Prostate gland (tissue), 2 donors: ENCODE data around the gene OGN. TPM values are rescaled to one million over a fixed set of nuclear protein-coding genes. Genes with fewer than 3 reads are reported as not detected.

Experiments
- DNase-seq: peaks from one replicate; pipeline ENCODE4 v3.0.0-alpha.2; 2019; ENCODE audit warnings: low spot score
- H3K27ac ChIP-seq, 2 donors: fragments of 200-600 bp; sonication (generic); 2 replicates each; pipeline ENCODE4 v1.5.1; 2017 to 2019
- H3K27me3 ChIP-seq: fragments of 200-600 bp; sonication (generic); replicated peaks from 2 replicates; pipeline ENCODE4 v1.5.1; 2019; ENCODE audit not compliant: insufficient read depth
- H3K36me3 ChIP-seq, 2 donors: fragments of 200-600 bp; sonication (generic); 1 replicate in 1 of 2; 2 replicates in 1 of 2; pipeline versions ENCODE4 v1.5.1 to v1.8.1; 2017 to 2019
- H3K4me1 ChIP-seq: fragments of 200-600 bp; sonication (generic); replicated peaks from 2 replicates; pipeline ENCODE4 v1.5.1; 2019
- H3K4me3 ChIP-seq, 2 donors: fragments of 200-600 bp; sonication (generic); 2 replicates each; pipeline ENCODE4 v1.5.1; 2017 to 2019
- H3K9me3 ChIP-seq: fragments of 200-600 bp; sonication (generic); 2 replicates; pipeline ENCODE4 v1.5.1; 2017
- POLR2A ChIP-seq: fragments of 450-650 bp; IDR thresholded peaks from one replicate; pipeline ENCODE4 v1.6.1; 2016; ENCODE audit warnings: antibody characterized with exemption, mild to moderate bottlenecking
- POLR2AphosphoS5 ChIP-seq: sonication (generic); formaldehyde crosslinking; IDR thresholded peaks from one replicate; pipeline ENCODE4 v1.6.1; 2017; ENCODE audit warnings: antibody characterized with exemption
- WGBS: methylation state at CpG from one replicate; pipeline ENCODE4 v1.1.5; 2018; 5-methylcytosine and 5-hydroxymethylcytosine counted together
- intact Hi-C: fragments of 100-400 bp; cut with DNase I; formaldehyde crosslinking; loops from one replicate; pipeline ENCODE4 v1.14.2; 2022
- total RNA-seq, 2 donors: library from RNA; depleted of rRNA; stranded (reverse); fragments of >200 nt; gene quantifications; one replicate each; pipeline ENCODE4 v1.1.0, GENCODE V29; 2016
- TF ChIP-seq, protein P1 (sequence below), 4 experiments: fragments of 200-600 bp in 2 of 4; fragments of 450-650 bp in 2 of 4; sonication (generic) in 2 of 4; IDR thresholded peaks; 1 replicate in 3 of 4; 2 replicates in 1 of 4; pipeline ENCODE4 v1.5.1; 2016 to 2019; ENCODE audit warnings: antibody characterized with exemption in 4 of 4, mild to moderate bottlenecking in 2 of 4, moderate library complexity in 2 of 4

The OGN gene
- total RNA-seq, 2 donors from 2014 or later: 6.9 to 24.4 TPM

DNA sequence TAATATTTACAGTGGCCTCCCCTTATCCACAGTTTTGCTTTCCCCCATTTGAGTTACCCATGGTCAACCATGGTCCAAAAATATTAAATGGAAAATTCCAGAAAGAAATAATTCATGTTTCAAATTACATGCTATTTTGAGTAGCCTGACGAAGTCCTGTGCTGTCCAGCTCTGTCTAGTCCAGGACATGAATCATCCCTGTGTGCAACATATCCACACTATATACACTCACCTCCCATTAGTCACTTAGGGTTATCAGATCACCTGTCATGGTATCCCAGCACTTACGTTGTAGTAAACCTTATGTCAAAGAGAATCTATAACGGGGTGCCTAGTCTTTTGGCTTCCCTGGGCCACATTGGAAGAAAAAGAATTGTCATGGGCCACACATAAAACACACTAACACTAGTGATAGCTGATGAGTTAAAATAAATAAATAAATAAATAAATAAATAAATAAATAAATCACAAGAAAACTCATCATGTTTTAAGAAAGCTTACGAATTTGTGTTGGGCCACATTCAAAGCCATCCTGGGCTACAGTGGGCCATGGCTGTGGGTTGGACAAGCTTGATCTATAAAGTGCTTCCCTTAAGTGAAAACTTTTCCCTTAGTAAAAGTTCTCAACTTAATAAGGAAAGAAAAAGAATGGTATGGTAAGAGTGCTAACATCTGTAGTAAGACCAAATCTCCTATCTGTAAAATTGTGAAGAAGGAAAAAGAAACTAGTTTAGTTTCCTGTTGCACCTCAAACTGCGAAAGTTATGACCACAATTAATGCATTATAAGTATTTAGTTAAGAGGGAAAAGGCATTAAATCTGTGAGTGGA is 35.8 kb upstream of the OGN start:
- no peaks in the 10 kb centered on the region for H3K36me3 ChIP-seq
- H3K4me3 ChIP-seq: no peak overlapping the region
- H3K4me1 ChIP-seq: no peaks in the 10 kb centered on the region
- TF ChIP-seq POLR2AphosphoS5: no peak
- intact Hi-C loops: loop anchor here (2.0 to 5.0 kb wide), 2 partner anchors 98 to 195 kb away; no protein-coding TSS in a partner anchor
- no peak for DNase-seq
- H3K27ac ChIP-seq: no peak overlapping the region
- H3K9me3 ChIP-seq: no peaks in the 10 kb centered on the region
- H3K27me3 ChIP-seq: no peaks in the 10 kb centered on the region
- 77% methylated on average over 5 of the region's 5 CpGs for WGBS

DNA sequence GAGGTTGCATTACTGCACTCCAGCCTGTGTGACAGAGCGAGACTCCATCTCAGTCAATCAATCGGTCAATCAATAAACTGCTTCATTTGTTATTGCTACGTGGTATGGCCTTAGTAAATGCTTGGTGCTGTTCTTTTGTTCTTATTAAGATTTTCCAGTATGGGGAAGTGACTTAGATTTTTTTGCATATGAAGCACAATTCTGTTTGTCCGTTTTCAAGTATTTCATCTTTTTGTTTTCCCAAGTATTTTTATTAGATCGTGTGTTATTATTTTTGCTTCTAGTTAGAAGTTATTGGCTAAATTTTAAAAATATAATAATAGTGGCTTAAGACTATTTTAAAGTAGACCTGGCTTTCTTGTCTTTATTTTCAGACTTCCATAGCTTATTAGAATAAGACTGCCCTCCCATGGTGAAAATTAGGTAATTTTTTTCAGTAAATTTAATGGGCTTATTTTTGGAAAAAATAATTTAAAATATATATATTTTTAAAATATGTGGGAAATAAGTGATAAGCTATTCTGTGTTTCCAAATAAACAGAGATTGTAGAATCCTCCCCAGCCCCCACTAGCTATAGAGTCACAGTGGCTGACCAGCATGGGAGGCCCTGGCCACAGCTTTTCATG is 34.6 kb upstream of the OGN start:
- Histone ChIP-seq H3K27me3 (no peaks in the 10 kb centered on the region), H3K4me3 (no peak overlapping the region), H3K36me3 (no peaks in the 10 kb centered on the region), H3K27ac (no peak overlapping the region), H3K9me3 (no peaks in the 10 kb centered on the region), H3K4me1 (no peaks in the 10 kb centered on the region)
- TF ChIP-seq, protein P1, sequence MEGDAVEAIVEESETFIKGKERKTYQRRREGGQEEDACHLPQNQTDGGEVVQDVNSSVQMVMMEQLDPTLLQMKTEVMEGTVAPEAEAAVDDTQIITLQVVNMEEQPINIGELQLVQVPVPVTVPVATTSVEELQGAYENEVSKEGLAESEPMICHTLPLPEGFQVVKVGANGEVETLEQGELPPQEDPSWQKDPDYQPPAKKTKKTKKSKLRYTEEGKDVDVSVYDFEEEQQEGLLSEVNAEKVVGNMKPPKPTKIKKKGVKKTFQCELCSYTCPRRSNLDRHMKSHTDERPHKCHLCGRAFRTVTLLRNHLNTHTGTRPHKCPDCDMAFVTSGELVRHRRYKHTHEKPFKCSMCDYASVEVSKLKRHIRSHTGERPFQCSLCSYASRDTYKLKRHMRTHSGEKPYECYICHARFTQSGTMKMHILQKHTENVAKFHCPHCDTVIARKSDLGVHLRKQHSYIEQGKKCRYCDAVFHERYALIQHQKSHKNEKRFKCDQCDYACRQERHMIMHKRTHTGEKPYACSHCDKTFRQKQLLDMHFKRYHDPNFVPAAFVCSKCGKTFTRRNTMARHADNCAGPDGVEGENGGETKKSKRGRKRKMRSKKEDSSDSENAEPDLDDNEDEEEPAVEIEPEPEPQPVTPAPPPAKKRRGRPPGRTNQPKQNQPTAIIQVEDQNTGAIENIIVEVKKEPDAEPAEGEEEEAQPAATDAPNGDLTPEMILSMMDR (IDR thresholded peaks at IDR 0.05): peak in 3 of 4 experiments; percentile 22 to 44 (median 26)
- TF ChIP-seq POLR2AphosphoS5 (no peak), POLR2A (no peak)
- DNase-seq: no peak
- WGBS: 73% methylated on average over 5 of the region's 5 CpGs
- intact Hi-C loops: loop anchor here (5.0 kb wide), 1 partner anchor 97 kb away; no protein-coding TSS in a partner anchor

DNA sequence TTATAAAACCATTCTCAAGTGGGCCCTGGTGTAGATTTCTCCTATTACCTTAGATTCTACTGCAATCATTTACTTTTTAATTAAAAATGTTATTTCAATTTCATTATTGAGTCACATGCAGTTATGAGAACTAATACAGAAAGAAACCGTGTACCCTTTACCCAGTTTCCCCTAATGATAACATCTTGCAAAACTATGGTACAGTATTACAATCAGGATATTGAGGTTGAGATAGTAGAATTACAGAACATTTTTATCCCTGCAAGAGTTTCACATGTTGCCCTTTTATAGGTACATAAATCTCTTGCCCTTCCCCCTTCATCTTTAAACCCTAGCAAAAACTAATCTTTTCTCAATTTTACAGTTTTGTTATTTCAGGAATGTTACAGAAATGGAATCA is 30.9 kb upstream of the OGN start:
- Histone ChIP-seq H3K27me3 (no peaks in the 10 kb centered on the region), H3K27ac (no peak overlapping the region), H3K36me3 (no peaks in the 10 kb centered on the region), H3K4me1 (no peaks in the 10 kb centered on the region), H3K4me3 (no peak overlapping the region), H3K9me3 (no peaks in the 10 kb centered on the region)
- no peak for DNase-seq
- TF ChIP-seq, protein P1 (IDR thresholded peaks at IDR 0.05): no peak
- no peak for TF ChIP-seq POLR2A
- TF ChIP-seq POLR2AphosphoS5: no peak
- 82% methylated on average over 1 of the region's 1 CpG for WGBS
- intact Hi-C loops: loop anchor here (5.0 kb wide), 1 partner anchor 93 kb away; no protein-coding TSS in a partner anchor

DNA sequence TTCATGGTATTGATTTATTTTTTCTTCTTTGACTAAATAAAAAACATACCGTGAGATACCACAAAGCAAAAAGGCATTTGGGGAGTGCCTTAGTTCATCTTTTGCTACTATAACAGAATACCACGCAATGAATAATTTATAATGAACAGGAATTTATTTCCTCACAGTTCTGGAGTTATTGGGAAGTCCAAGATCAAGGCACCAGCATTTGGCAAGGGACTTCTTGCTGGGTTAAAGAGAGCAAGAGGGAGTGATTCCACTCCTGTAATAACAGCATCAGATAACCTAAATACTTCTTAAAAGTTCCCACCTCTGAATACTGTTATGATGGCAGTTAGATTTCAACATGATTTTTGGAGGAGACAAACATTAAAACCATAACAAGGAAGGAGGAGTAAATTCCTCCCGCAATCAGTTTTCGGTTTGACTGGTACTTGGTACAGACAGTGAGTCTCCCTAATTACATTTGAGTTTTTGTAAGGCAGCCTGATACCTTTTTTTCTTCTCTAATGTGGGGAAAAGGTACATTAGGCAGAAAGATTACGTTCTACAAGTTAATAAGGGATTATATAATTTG is 28.7 kb upstream of the OGN start:
- no peak for DNase-seq
- Histone ChIP-seq H3K27ac (peak overlapping the region in 1 of 2 donors; percentile 5), H3K9me3 (no peaks in the 10 kb centered on the region), H3K4me1 (no peaks in the 10 kb centered on the region), H3K4me3 (no peak overlapping the region), H3K27me3 (no peaks in the 10 kb centered on the region), H3K36me3 (no peaks in the 10 kb centered on the region)
- no peak for TF ChIP-seq POLR2A
- TF ChIP-seq, protein P1 (IDR thresholded peaks at IDR 0.05): no peak
- no peak for TF ChIP-seq POLR2AphosphoS5
- 71% methylated on average over 5 of the region's 5 CpGs for WGBS
- intact Hi-C loops: no loop called here

DNA sequence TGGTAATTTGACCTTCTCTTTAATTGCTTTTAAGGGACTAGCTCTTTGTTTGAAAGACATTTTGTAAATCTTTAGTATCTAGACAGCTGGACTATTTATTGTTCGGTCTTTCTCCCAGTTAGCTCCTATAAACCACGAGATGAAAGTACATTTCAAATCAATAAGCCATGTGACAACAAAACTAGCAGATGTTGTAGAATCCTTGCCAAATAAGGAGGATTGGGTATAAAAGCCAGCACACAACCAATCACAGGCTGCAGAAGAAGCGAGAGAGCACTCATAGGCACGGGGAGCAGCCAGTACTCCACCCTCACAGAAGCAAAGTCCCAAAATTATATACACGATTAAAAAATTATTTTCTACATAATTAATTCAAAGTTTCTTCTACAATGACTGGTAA is 28.0 kb upstream of the OGN start:
- Histone ChIP-seq H3K27me3 (no peaks in the 10 kb centered on the region), H3K27ac (peak overlapping the region in 1 of 2 donors; percentile 5), H3K4me3 (no peak overlapping the region), H3K4me1 (no peaks in the 10 kb centered on the region), H3K36me3 (no peaks in the 10 kb centered on the region), H3K9me3 (no peaks in the 10 kb centered on the region)
- no peak for DNase-seq
- intact Hi-C loops: no loop called here
- TF ChIP-seq POLR2A (no peak), POLR2AphosphoS5 (peak; percentile 16)
- whole genome bisulfite sequencing: 30% methylated on average over 5 of the region's 5 CpGs
